GM12878 (cell line): ENCODE results near the gene THADA. TPM values are rescaled to one million over a fixed set of nuclear protein-coding genes. Genes with fewer than 3 reads are reported as not detected.

ENCODE experiments used
- ATAC-seq: fragments of 200-7000 bp; cut with Tn5 transposase; 3 replicates; pipeline ENCODE4 v1.9.1; 2020; ENCODE audit warnings: mild to moderate bottlenecking, moderate library complexity
- BruUV-seq: library from RNA; stranded (reverse); fragments of 400-500 nt; replicated peaks from 2 replicates; lab custom pipeline; 2021; lab: Mats Ljungman, UMichigan
- CTCF ChIA-PET: fragments of 300-600 bp; sonication (Branson Sonifier 250); formaldehyde crosslinking; extraction: SDS; loops from one replicate; lab custom pipeline; 2021; ENCODE audit warnings: inconsistent platforms; lab: Yijun Ruan, JAX
- POLR2A ChIA-PET: fragments of 350-600 bp; formaldehyde crosslinking; extraction: SDS; loops from one replicate; lab custom pipeline; 2021; ENCODE audit warnings: inconsistent platforms; lab: Charles Lee
- RAD21 ChIA-PET: fragments of 300-600 bp; sonication (Branson Sonifier 250); formaldehyde crosslinking; loops from one replicate; lab custom pipeline; 2023; ENCODE audit warnings: antibody characterized with exemption; ENCODE audit not compliant: unreplicated experiment; lab: Charles Lee
- SMC1A ChIA-PET: fragments of 300-600 bp; sonication (Branson Sonifier 250); formaldehyde crosslinking; loops from one replicate; lab custom pipeline; 2023; ENCODE audit not compliant: unreplicated experiment, uncharacterized antibody; lab: Charles Lee
- DNase-seq: peaks from one replicate; pipeline ENCODE4 v3.0.0-alpha.2; 2011; ENCODE audit warnings: low read depth, low spot score
- FAIRE-seq: peaks from 3 replicates; lab custom pipeline; 2011; peaks lifted over from hg19 to GRCh38; lab: Jason Lieb, UNC
- H2AFZ ChIP-seq: 2 replicates; pipeline ENCODE4 v1.6.0; 2011; ENCODE audit warnings: low read depth, low read length, control low read depth; ENCODE audit not compliant: control insufficient read depth
- H3K27ac ChIP-seq: 2 replicates; pipeline ENCODE4 v1.5.1; 2011; ENCODE audit warnings: control low read depth; ENCODE audit not compliant: control insufficient read depth, insufficient read depth
- H3K27me3 ChIP-seq, 2 experiments: replicated peaks in 1 of 2; 2 replicates each; pipeline versions ENCODE4 v1.6.0 to v1.6.1; 2011; ENCODE audit warnings: low read length in 1 of 2; ENCODE audit not compliant: control insufficient read depth in 2 of 2, insufficient read depth in 2 of 2
- H3K36me3 ChIP-seq, 2 experiments: 2 replicates each; pipeline ENCODE4 v1.5.1; 2011; ENCODE audit warnings: low read length in 1 of 2; ENCODE audit not compliant: control insufficient read depth in 2 of 2, insufficient read depth in 2 of 2
- H3K4me1 ChIP-seq: 2 replicates; pipeline ENCODE4 v1.6.1; 2011; ENCODE audit warnings: mild to moderate bottlenecking, low read length, moderate library complexity, mixed read lengths; ENCODE audit not compliant: control insufficient read depth, insufficient read depth
- H3K4me2 ChIP-seq: 2 replicates; pipeline ENCODE4 v1.6.0; 2011; ENCODE audit warnings: control low read depth; ENCODE audit not compliant: control insufficient read depth, insufficient read depth
- H3K4me3 ChIP-seq: fragments of 200-600 bp; sonication (generic); 2 replicates; pipeline ENCODE4 v1.5.1; 2016
- H3K79me2 ChIP-seq: 2 replicates; pipeline ENCODE4 v1.6.0; 2011; ENCODE audit warnings: low read length; ENCODE audit not compliant: control insufficient read depth, insufficient read depth
- H3K9ac ChIP-seq: 2 replicates; pipeline ENCODE4 v1.8.0; 2011; ENCODE audit warnings: low read length, control low read depth, mixed read lengths; ENCODE audit not compliant: control insufficient read depth, insufficient read depth
- H3K9me3 ChIP-seq: replicated peaks from 3 replicates; pipeline ENCODE4 v1.5.1; 2011; ENCODE audit warnings: mild to moderate bottlenecking, low read length; ENCODE audit not compliant: control insufficient read depth, insufficient read depth
- H4K20me1 ChIP-seq: 2 replicates; pipeline ENCODE4 v1.6.0; 2011; ENCODE audit not compliant: control insufficient read depth, insufficient read depth
- CHD1 ChIP-seq: IDR thresholded peaks from 2 replicates; pipeline ENCODE4 v1.6.1; 2012; ENCODE audit warnings: low read depth, low read length, improper control_type of control experiment
- CHD2 ChIP-seq: IDR thresholded peaks from 2 replicates; pipeline ENCODE4 v1.6.1; 2011; ENCODE audit warnings: low read depth, low read length, improper control_type of control experiment, borderline replicate concordance
- E2F8 ChIP-seq: fragments of 450-650 bp; IDR thresholded peaks from 2 replicates; pipeline ENCODE4 v1.6.1; 2018; ENCODE audit warnings: mild to moderate bottlenecking, low read depth, moderate library complexity; ENCODE audit not compliant: partially characterized antibody
- FOS ChIP-seq: IDR thresholded peaks from 3 replicates; pipeline ENCODE4 v1.6.1; 2011; ENCODE audit warnings: borderline replicate concordance; ENCODE audit not compliant: insufficient read length; ENCODE audit errors: extremely low read depth
- POLR2AphosphoS5 ChIP-seq: IDR thresholded peaks from 2 replicates; pipeline ENCODE4 v1.6.1; 2011; ENCODE audit warnings: mild to moderate bottlenecking, low read length, inconsistent platforms
- REST ChIP-seq: IDR thresholded peaks from 2 replicates; pipeline ENCODE4 v1.6.1; 2012; ENCODE audit warnings: mild to moderate bottlenecking, low read depth, low read length
- TAF1 ChIP-seq: IDR thresholded peaks from 2 replicates; pipeline ENCODE4 v1.6.1; 2011; ENCODE audit warnings: mild to moderate bottlenecking, low read depth, low read length, borderline replicate concordance
- YY1 ChIP-seq: IDR thresholded peaks from 2 replicates; pipeline ENCODE4 v1.6.1; 2011; ENCODE audit warnings: low read depth, mild to moderate bottlenecking, low read length
- WGBS: methylation state at CpG from one replicate; pipeline ENCODE4 v1.1.6; 2016; ENCODE audit warnings: low lambda C conversion rate; ENCODE audit not compliant: insufficient replicate concordance, insufficient coverage; ENCODE audit errors: missing lambda C conversion rate; 5-methylcytosine and 5-hydroxymethylcytosine counted together
- in situ Hi-C: fragments of 300-500 bp; cut with MboI; formaldehyde crosslinking; loops from 9 replicates; pipeline ENCODE4 v1.14.3; 2018; ENCODE audit warnings: mixed read lengths
- intact Hi-C: fragments of 100-400 bp; cut with micrococcal nuclease; formaldehyde crosslinking; loops from one replicate; pipeline ENCODE4 v1.14.2; 2022; ENCODE audit not compliant: unreplicated experiment
- polyA plus RNA-seq, 11 experiments: library from polyadenylated mRNA; depleted of rRNA in 4 of 11; unstranded in 6 of 11; stranded (reverse) in 5 of 11; fragments of >200 nt; fragmentation: Nextera tagmentation in 4 of 11; fragmentation: Illumina TruSeq in 1 of 11; extraction: Ambion mirVana in 4 of 11; extraction: Trizol in 1 of 11; gene quantifications; 1 replicate in 1 of 11; 2 replicates in 10 of 11; pipeline versions ENCODE4 v1.2.1 to v1.2.3, GENCODE V29; 2011 to 2016; ENCODE audit warnings: inconsistent platforms in 2 of 11, missing spikeins in 2 of 11, low read depth in 1 of 11
- total RNA-seq, 4 experiments: library from RNA; depleted of rRNA in 3 of 4; stranded (reverse); fragments of >200 nt in 3 of 4; fragmentation: Illumina TruSeq in 1 of 4; extraction: Trizol in 1 of 4; gene quantifications; 2 replicates each; pipeline versions ENCODE4 v1.2.1 to v1.2.3, GENCODE V29; 2013 to 2021
- TF ChIP-seq, protein P1 (sequence below): fragments of 450-650 bp; IDR thresholded peaks from 2 replicates; pipeline ENCODE4 v1.6.1; 2014; ENCODE audit warnings: mild to moderate bottlenecking

Gene THADA
- total and polyA plus RNA-seq, 10 of the 15 experiments (the other 5 are each of a cell fraction or from before 2014, with no cell fraction given), result 14.6 to 33.2 (median 23.2) TPM

- H3K4me1 ChIP-seq, result no peaks in the 10 kb centered on the region
- H3K79me2 ChIP-seq, result no peaks in the 10 kb centered on the region
- H3K9ac ChIP-seq, result no peak overlapping the region
- H3K4me2 ChIP-seq, result no peak overlapping the region
- no peaks in the 10 kb centered on the region for H3K27me3 ChIP-seq
- no peaks in the 10 kb centered on the region for H4K20me1 ChIP-seq
- intact Hi-C loops, result no loop called here
- H3K4me3 ChIP-seq, result no peak overlapping the region
- RAD21 ChIA-PET, result interaction anchor here (1.2 kb wide), 1 partner anchor 16 kb away, joined by 3 read pairs; no protein-coding TSS in a partner anchor
- no TSS peak for BruUV-seq
- CTCF ChIA-PET, result interaction anchor here (1.2 kb wide), 1 partner anchor 125 kb away, joined by 4 read pairs; no protein-coding TSS in a partner anchor
- H3K36me3 ChIP-seq, result no peaks in the 10 kb centered on the region; a peak in 1 of 4 replicates
- no peak for DNase-seq
- H2AFZ ChIP-seq, result no peak overlapping the region
- ATAC-seq, result no peak
- no peak for FAIRE-seq
- 56% methylated on average over 2 of the region's 2 CpGs for WGBS
- in situ Hi-C loops, result no loop called here
- no peak for TF ChIP-seq TAF1
- TF ChIP-seq POLR2AphosphoS5, result no peak
- TF ChIP-seq REST, result no peak
- no peak for TF ChIP-seq CHD2
- no peak for TF ChIP-seq FOS
- TF ChIP-seq, protein P1, sequence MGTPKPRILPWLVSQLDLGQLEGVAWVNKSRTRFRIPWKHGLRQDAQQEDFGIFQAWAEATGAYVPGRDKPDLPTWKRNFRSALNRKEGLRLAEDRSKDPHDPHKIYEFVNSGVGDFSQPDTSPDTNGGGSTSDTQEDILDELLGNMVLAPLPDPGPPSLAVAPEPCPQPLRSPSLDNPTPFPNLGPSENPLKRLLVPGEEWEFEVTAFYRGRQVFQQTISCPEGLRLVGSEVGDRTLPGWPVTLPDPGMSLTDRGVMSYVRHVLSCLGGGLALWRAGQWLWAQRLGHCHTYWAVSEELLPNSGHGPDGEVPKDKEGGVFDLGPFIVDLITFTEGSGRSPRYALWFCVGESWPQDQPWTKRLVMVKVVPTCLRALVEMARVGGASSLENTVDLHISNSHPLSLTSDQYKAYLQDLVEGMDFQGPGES, result no peak
- no peak for TF ChIP-seq E2F8
- TF ChIP-seq YY1, result no peak
- no peak for TF ChIP-seq CHD1
- H3K27ac ChIP-seq, result no peak overlapping the region
- SMC1A ChIA-PET, result interaction anchor here (1.2 to 1.7 kb wide), 4 partner anchors 10 to 76 kb away, joined by 3 to 5 read pairs (median 4); no protein-coding TSS in a partner anchor
- H3K9me3 ChIP-seq, result peaks cover 2% of the 10 kb centered on the region; the same call in 2 of the 3 replicates
- POLR2A ChIA-PET, result interaction anchor here (0.8 kb wide), 1 partner anchor 30 kb away, joined by 3 read pairs; no protein-coding TSS in a partner anchor
Measured at GRCh38 chr2:43358410-43359201, 237.2 kb downstream of the THADA start.
